ENCODE results near the gene AIRE.

Gene AIRE

DNA sequence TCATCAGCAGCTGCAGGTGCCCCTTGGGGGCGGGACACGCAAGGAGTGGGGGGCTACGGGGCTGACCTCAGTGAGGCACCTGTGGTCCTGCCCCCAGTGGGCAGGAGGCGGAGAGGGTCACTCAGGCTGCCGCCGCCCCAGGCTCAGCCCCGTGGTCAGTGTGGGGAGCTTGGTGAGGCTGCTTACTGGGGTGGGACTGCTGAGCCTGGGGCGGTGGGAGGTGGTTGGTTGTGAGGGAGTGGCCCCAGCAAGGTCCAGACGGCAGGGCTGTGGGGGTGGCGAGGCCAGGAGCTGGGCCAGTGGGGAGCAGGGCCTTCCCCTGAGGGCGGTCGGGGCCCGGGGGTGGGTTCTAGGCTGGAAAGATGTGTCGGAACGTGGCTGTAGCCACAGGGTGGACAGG, 28.5 kb downstream of the AIRE start:
- Histone ChIP-seq H3K27me3 (replicated peaks; ENCODE audit: control insufficient read depth, insufficient read depth, low read length) (no peaks in the 10 kb centered on the region), H3K4me3 (ENCODE audit: low read length) (no peak overlapping the region), H3K9me3 (ENCODE audit: control insufficient read depth, low read length) (no peaks in the 10 kb centered on the region), H3K4me1 (ENCODE audit: control insufficient read depth, insufficient read depth, low read length) (no peaks in the 10 kb centered on the region), H3K9ac (ENCODE audit: low read length) (no peak overlapping the region), H3K36me3 (ENCODE audit: control insufficient read depth, insufficient read depth, low read length, severe bottlenecking) (peaks cover 54% of the 10 kb centered on the region)
- no peak for DNase-seq (ENCODE audit: low read depth)

DNA sequence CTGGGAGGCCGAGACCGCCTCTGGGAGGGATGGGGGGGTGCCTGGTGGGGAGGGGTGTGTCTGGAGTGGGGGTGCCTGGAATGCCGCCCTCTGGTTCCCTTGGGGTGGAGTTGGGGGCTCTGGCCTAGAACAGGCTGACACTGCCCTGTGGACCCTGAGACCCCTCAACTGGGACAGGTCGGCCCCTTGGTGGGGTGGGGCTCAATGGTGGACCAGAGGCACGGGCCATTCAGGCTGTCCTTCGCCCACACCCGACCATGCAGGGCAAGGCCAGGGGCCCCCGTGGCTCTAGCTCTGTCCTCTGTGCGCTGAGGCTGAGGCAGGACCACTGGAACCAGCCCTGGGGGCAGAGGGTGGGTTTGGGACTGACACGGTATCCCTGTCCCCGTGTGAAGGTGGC, 28.9 kb downstream of the AIRE start:
- H3K9ac ChIP-seq (ENCODE audit: low read length) = no peak overlapping the region
- no peaks in the 10 kb centered on the region for H3K27me3 ChIP-seq (replicated peaks; ENCODE audit: control insufficient read depth, insufficient read depth, low read length)
- peaks cover 59% of the 10 kb centered on the region for H3K36me3 ChIP-seq (ENCODE audit: control insufficient read depth, insufficient read depth, low read length, severe bottlenecking)
- H3K4me1 ChIP-seq (ENCODE audit: control insufficient read depth, insufficient read depth, low read length) = no peaks in the 10 kb centered on the region
- H3K4me3 ChIP-seq (ENCODE audit: low read length) = no peak overlapping the region
- no peak for DNase-seq (ENCODE audit: low read depth)
- H3K9me3 ChIP-seq (ENCODE audit: control insufficient read depth, low read length) = no peaks in the 10 kb centered on the region

DNA sequence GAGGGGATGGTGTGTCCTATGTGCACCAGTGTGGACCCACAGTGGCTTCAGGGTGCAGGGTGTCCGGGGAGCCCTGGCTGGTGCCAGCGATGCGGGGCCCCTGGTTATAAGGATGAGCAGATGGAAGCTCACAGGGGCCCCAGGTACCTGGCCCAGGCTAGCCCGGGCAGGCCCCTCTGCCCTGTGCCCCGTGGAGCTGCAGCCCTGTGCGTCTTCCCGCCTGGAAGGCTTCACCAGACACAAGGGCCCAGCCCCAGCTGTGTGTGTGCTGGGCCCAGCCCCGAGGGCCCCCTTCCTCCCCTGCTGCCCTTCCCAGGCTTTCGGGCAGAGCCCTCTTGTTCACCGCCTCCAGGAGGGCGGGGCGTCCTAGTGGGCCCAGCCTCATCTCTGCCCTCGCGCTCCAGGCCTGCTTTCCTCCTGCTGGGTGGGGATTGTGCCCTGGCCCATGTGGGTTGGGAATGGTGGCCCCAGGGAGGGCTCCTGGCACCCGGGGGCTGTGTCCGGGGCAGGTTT, 30.1 kb downstream of the AIRE start:
- Histone ChIP-seq H3K4me3 (ENCODE audit: low read length) (no peak overlapping the region), H3K36me3 (ENCODE audit: control insufficient read depth, insufficient read depth, low read length, severe bottlenecking) (peaks cover 60% of the 10 kb centered on the region), H3K4me1 (ENCODE audit: control insufficient read depth, insufficient read depth, low read length) (no peaks in the 10 kb centered on the region), H3K27me3 (replicated peaks; ENCODE audit: control insufficient read depth, insufficient read depth, low read length) (no peaks in the 10 kb centered on the region), H3K9me3 (ENCODE audit: control insufficient read depth, low read length) (no peaks in the 10 kb centered on the region), H3K9ac (ENCODE audit: low read length) (no peak overlapping the region)
- DNase-seq (ENCODE audit: low read depth) = no peak

DNA sequence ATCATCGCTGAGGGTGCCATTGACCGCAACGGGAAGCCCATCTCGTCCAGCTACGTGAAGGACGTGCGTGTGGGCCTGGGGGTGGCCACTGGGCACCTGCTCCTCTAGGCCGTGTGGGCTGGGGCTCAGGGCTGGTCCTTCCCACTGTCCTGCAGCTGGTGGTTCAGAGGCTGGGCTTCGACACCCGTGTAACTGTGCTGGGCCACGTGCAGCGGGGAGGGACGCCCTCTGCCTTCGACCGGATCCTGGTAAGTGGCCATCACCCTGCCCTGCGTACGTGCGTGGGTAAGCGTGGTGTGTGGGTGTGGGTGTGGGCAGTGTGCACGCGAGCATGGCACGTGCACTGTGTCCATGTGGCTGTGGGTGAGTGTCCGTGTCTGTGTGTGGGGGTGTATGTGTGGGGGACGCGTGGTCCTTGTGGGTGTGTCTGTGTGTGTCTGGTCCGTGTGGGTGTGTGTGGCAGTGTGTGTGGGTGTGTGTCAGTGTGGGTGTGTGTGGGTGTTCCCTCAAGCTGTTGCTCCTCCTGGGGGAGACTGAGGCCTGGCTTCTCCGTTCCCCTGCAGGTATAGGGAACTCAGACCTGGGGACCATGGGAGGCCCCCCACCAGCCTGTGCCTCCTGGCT, 30.7 kb downstream of the AIRE start:
- H3K4me1 ChIP-seq (ENCODE audit: control insufficient read depth, insufficient read depth, low read length) = no peaks in the 10 kb centered on the region
- no peak overlapping the region for H3K9ac ChIP-seq (ENCODE audit: low read length)
- peaks cover 54% of the 10 kb centered on the region for H3K36me3 ChIP-seq (ENCODE audit: control insufficient read depth, insufficient read depth, low read length, severe bottlenecking)
- H3K4me3 ChIP-seq (ENCODE audit: low read length) = no peak overlapping the region
- no peaks in the 10 kb centered on the region for H3K9me3 ChIP-seq (ENCODE audit: control insufficient read depth, low read length)
- no peaks in the 10 kb centered on the region for H3K27me3 ChIP-seq (replicated peaks; ENCODE audit: control insufficient read depth, insufficient read depth, low read length)
- DNase-seq (ENCODE audit: low read depth) = no peak

DNA sequence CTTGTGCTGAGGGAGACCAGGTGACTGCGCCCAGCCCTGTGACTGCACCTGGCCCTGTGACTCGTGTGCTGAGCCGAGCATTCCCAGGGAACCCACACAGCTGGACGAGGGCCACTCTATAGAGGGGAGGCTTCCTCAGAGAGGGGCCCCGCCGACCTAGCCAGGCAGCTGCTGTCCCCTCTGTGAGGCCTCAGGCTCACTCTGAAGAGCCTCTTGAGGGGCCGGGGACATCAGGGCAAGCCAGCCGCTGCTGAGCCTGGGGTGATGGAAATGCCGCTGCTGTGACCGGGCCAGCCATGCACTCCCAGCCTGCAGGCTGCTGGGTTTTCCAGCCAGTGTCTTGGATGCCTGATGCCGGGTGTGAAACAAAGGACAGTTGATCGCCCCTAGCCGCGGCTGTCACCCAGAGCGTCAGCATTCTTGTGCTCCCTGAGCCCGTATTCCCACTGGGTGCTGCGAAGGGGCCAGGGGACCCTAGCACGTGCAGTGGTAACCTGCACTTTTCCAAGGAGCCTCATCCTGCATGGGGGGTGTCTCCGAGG, 31.6 kb downstream of the AIRE start:
- no peak for DNase-seq (ENCODE audit: low read depth)
- Histone ChIP-seq H3K36me3 (ENCODE audit: control insufficient read depth, insufficient read depth, low read length, severe bottlenecking) (peaks cover 54% of the 10 kb centered on the region), H3K27me3 (replicated peaks; ENCODE audit: control insufficient read depth, insufficient read depth, low read length) (no peaks in the 10 kb centered on the region), H3K9ac (ENCODE audit: low read length) (no peak overlapping the region), H3K4me3 (ENCODE audit: low read length) (no peak overlapping the region), H3K4me1 (ENCODE audit: control insufficient read depth, insufficient read depth, low read length) (no peaks in the 10 kb centered on the region), H3K9me3 (ENCODE audit: control insufficient read depth, low read length) (no peaks in the 10 kb centered on the region)

DNA sequence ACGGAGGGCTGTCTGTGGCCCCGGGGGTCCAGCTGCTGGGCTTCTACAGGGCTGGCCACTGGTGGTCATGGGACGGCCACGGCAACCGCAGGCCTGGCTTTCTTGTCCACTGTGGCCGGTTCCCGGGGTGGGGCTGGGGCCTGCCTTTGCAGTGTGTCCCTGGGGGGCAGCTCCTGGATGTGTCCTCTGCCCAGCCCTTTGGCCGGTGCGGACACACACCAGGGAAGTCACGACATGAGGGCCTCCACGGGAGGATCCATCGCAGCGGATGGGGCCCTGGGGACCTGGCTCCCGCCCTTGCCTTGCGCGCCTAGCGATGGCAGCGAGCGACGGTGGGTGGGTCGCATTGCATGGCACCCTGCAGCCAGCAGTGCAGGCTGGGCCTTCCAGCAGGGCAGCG, 32.2 kb downstream of the AIRE start:
- no peak overlapping the region for H3K4me3 ChIP-seq (ENCODE audit: low read length)
- no peaks in the 10 kb centered on the region for H3K27me3 ChIP-seq (replicated peaks; ENCODE audit: control insufficient read depth, insufficient read depth, low read length)
- H3K36me3 ChIP-seq (ENCODE audit: control insufficient read depth, insufficient read depth, low read length, severe bottlenecking) = peaks cover 51% of the 10 kb centered on the region
- no peaks in the 10 kb centered on the region for H3K9me3 ChIP-seq (ENCODE audit: control insufficient read depth, low read length)
- H3K9ac ChIP-seq (ENCODE audit: low read length) = no peak overlapping the region
- no peaks in the 10 kb centered on the region for H3K4me1 ChIP-seq (ENCODE audit: control insufficient read depth, insufficient read depth, low read length)
- DNase-seq (ENCODE audit: low read depth) = no peak

DNA sequence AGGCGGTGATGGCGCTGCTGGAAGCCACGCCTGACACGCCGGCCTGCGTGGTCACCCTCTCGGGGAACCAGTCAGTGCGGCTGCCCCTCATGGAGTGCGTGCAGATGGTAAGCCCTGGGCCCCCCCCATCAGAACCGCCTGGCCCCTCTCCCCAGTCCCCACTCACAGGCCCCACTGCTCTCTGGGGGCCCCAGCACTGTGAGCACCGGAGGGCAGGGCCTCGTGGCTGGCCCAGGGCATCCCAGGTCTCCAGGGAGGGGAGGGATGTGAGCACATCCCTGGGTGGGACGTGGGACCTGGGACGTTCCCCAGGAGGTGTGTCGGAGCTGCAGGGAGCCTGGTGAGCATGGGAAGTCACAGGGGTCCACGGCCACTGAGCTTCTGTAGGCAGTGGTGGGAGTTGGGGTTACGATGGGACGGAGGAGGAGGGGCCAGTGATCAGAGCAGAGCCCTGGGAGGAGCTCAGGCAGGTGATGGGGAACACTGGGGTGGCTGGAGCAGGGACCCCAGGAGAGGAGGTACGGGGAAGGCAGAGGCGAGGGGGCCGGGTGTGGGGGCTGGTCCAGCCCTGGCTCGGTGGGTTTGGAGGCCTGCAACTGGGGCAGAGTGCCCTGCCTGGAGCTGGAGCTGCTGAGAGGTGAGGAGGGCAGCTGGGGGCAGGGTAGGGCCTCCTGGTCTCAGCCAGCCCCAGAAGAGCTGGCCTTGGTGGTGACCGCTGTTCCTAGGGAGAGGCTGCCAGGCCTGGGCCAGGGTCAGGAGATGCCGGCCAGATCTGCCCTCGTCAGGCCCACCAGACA, 33.0 kb downstream of the AIRE start:
- no peak for DNase-seq (ENCODE audit: low read depth)

DNA sequence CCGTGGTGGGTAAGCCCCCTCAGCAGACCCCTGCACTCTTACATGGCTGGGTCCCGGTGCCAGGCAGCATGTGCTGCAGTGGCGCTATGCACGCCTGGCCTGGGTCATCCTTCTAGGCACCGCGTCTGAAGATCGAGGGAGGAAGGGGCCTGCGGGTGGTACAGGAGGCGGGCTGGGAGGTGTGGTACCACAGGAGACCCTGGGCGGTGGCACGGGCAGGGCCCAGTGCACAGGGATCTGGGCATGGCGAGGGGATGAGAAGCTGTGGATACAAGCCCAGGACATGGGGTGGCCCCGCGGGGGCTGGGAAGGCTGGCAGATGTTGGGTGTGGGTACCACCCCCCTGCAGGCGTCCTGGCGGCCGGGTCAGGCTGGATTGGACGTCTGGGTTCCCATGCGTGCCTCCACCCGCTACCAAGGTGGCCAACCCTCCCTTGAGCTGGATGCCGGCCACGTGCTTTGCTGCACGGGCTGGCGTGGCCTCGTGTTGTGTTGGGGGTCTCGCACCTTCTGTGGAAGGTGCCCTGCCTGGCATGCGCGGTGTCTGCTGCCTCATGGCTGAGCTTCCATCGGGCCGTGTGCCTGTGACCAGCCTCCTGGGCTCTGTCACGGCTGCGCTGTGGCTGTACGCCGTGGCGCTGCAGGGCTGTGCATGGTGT, 33.9 kb downstream of the AIRE start:
- H3K4me1 ChIP-seq (ENCODE audit: control insufficient read depth, insufficient read depth, low read length) = no peaks in the 10 kb centered on the region
- DNase-seq (ENCODE audit: low read depth) = no peak
- no peaks in the 10 kb centered on the region for H3K9me3 ChIP-seq (ENCODE audit: control insufficient read depth, low read length)

More for the DNA sequence above, 33.0 kb downstream of the AIRE start:
- H3K36me3 ChIP-seq (ENCODE audit: control insufficient read depth, insufficient read depth, low read length, severe bottlenecking) = peaks cover 47% of the 10 kb centered on the region
- H3K9ac ChIP-seq (ENCODE audit: low read length) = no peak overlapping the region
- H3K9me3 ChIP-seq (ENCODE audit: control insufficient read depth, low read length) = no peaks in the 10 kb centered on the region
- H3K27me3 ChIP-seq (replicated peaks; ENCODE audit: control insufficient read depth, insufficient read depth, low read length) = no peaks in the 10 kb centered on the region
- no peak overlapping the region for H3K4me3 ChIP-seq (ENCODE audit: low read length)
- H3K4me1 ChIP-seq (ENCODE audit: control insufficient read depth, insufficient read depth, low read length) = no peaks in the 10 kb centered on the region

DNA sequence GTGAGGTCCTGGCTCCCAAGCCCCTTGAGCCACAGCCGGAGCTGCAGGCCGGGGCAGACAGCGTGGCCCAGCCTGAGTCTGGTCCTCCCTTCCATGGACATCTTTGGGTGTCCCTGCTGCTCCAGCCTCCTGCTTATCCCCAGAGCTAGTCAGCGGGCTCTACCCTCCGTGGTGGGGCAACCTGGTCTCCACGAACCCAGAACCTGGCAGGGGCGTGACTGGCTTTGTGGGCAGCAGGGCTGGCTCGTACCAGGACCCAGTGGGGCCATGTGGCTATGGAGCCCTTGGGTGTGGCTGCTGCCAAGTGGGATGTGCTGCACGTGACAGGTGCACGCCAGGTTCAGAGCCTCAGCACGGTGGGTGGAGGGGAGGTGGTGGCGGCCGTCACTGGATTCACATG, 35.2 kb downstream of the AIRE start:
- no peaks in the 10 kb centered on the region for H3K9me3 ChIP-seq (ENCODE audit: control insufficient read depth, low read length)
- no peaks in the 10 kb centered on the region for H3K27me3 ChIP-seq (replicated peaks; ENCODE audit: control insufficient read depth, insufficient read depth, low read length)
- H3K9ac ChIP-seq (ENCODE audit: low read length) = no peak overlapping the region
- no peaks in the 10 kb centered on the region for H3K4me1 ChIP-seq (ENCODE audit: control insufficient read depth, insufficient read depth, low read length)
- H3K36me3 ChIP-seq (ENCODE audit: control insufficient read depth, insufficient read depth, low read length, severe bottlenecking) = peaks cover 57% of the 10 kb centered on the region
- H3K4me3 ChIP-seq (ENCODE audit: low read length) = no peak overlapping the region
- no peak for DNase-seq (ENCODE audit: low read depth)

More for the DNA sequence above, 33.9 kb downstream of the AIRE start:
- Histone ChIP-seq H3K4me3 (ENCODE audit: low read length) (no peak overlapping the region), H3K27me3 (replicated peaks; ENCODE audit: control insufficient read depth, insufficient read depth, low read length) (no peaks in the 10 kb centered on the region), H3K36me3 (ENCODE audit: control insufficient read depth, insufficient read depth, low read length, severe bottlenecking) (peaks cover 55% of the 10 kb centered on the region), H3K9ac (ENCODE audit: low read length) (no peak overlapping the region)

DNA sequence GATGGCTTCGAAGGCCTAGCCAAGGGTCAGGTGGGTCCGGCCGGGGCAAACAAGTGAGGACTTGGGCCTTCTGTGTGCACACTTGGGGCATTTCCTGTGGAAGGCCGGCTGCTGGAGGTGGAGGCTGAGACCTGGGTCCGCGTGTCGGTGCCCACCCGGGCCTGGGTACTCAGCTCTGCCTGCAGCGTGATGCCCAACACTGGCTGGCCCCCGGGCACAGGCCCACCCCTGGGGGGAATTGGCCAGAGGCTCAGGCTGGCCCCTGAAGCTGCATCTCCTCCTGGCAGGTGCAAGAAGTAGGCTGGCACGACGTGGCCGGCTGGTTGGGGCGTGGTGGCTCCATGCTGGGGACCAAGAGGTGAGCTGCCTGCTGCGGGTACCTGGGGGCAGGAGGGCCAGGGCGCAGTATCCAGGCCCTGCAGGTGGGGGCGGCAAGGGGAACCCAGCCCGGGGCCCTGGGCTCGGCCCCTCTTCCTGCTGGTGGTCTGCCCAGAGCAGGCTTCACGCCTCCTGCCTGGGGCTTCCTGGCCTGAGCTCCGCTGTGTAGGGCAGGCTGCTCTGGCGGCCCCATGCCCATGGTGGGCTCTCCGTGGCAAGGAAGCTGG, 36.3 kb downstream of the AIRE start:
- H3K9ac ChIP-seq (ENCODE audit: low read length) = no peak overlapping the region
- DNase-seq (ENCODE audit: low read depth) = no peak
- H3K4me3 ChIP-seq (ENCODE audit: low read length) = no peak overlapping the region
- H3K4me1 ChIP-seq (ENCODE audit: control insufficient read depth, insufficient read depth, low read length) = no peaks in the 10 kb centered on the region
- peaks cover 51% of the 10 kb centered on the region for H3K36me3 ChIP-seq (ENCODE audit: control insufficient read depth, insufficient read depth, low read length, severe bottlenecking)
- H3K9me3 ChIP-seq (ENCODE audit: control insufficient read depth, low read length) = no peaks in the 10 kb centered on the region
- no peaks in the 10 kb centered on the region for H3K27me3 ChIP-seq (replicated peaks; ENCODE audit: control insufficient read depth, insufficient read depth, low read length)
